HG03457 (cell line): ENCODE measurements around the gene CRTC1.

Experiments
- ATAC-seq: cut with Tn5 transposase; IDR thresholded peaks from one replicate; pipeline ENCODE4 v1.9.1; 2021; ENCODE audit warnings: moderate number of reproducible peaks; ENCODE audit not compliant: unreplicated experiment

The CRTC1 gene

DNA sequence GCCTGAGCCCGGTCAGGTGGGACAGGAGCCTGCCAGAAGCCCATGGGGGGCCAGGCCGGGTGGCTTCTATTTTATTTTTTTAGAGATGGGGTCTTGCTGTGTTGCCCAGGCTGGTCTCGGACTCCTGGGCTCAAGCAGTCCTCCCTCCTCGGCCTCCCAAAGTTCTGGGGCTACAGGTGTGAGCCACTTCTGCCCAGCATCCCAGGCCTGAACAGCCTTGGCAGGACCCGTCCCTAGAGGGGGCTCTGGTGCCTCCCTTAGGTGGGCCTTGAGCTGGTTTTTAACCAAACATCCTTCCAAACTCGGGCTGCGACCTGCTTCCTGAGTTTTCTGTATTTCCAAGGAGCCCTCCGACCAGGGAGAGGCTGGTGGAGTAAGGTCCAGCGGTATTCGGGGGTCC lies 97.2 kb downstream of the CRTC1 start:
- ATAC-seq, result no peak

DNA sequence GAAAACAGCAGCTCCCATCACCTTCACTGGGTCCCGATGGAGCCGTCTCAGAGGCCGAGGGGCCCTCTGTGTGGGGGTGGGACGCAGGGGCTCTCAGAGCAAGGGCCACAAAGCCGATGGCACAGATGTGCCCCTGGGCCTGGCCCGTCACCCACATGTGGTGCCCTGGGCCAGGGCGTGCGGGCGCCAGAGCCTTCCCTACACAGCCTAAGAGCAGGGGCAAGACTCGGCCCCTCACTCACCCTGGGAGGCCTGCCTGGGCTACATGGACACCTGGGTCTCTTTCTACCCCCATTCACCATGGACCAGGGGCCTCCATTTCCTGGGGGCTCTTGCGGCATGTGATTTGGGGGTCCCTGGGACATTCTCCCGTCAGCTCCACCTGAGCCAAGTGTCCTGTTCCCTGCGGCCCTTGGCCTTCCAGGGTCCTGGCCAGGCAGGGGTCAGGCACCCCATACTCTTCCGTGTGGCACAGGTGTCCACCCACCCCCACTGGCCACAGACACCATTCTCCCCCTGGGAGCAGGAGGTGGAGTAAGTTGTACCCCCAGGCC lies 97.6 kb downstream of the CRTC1 start:
- no peak for ATAC-seq

DNA sequence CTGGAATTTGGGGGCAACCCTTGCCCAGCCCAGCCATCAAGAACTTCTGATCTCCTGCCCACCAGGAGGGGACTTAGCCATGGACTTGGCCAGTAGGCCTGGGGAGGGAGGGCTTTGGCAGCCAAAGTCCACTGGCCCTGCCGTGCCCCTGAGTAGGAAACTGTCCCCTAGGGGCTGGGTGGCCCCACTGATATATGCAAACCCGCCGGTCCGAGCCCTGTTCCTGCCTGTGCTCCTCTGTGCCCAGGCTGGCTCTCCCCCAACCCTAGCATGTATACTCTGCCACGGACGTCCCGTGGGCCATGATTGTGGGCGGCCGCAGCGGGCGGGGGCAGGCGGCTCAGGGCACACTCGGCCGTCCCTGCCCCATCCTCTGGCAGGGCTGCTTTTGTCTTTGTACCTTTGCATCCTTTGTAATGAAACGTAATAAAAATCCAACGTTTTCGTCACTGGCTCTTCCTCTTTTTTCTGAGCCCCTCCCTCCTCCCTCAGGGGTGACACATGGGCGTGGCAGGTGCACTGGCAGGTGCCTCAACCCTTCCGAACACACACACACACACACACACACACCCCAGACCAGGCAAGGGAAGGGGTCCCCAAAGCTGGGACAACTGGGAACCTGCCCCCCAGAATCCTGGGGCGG lies 98.5 kb downstream of the CRTC1 start:
- ATAC-seq, result no peak

DNA sequence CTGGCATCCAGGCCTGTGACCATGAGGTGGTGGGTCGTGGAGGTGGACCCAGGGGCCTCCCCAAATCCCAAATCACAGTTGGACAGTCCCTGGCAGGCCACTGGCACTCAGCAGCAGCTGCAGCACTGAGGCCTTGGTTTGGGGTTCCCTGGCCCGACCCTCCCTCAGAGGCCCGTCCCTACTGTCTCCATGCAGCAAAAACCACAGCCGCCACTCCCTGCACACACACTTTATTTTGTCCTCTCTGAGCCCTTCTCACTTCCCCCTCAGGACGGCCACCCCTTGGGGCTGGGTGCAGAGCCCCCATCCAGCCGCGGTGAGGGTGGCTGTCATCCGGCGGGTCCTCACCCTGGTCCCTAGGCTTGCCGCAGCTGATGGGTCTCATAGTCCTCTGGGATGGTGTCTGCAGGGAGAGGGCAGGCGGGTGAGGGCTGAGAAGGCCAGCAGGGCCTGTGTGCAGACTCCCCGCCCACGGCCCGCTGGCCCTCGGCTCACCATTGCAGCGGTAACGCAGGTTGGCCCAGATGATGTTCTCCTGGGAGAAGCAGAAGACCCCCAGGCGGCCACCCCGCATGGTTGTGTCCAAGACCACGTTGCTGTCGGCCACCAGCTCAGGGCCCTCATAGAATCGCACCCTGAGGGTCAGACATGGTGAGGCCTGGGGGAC lies 99.2 kb downstream of the CRTC1 start:
- no peak for ATAC-seq

DNA sequence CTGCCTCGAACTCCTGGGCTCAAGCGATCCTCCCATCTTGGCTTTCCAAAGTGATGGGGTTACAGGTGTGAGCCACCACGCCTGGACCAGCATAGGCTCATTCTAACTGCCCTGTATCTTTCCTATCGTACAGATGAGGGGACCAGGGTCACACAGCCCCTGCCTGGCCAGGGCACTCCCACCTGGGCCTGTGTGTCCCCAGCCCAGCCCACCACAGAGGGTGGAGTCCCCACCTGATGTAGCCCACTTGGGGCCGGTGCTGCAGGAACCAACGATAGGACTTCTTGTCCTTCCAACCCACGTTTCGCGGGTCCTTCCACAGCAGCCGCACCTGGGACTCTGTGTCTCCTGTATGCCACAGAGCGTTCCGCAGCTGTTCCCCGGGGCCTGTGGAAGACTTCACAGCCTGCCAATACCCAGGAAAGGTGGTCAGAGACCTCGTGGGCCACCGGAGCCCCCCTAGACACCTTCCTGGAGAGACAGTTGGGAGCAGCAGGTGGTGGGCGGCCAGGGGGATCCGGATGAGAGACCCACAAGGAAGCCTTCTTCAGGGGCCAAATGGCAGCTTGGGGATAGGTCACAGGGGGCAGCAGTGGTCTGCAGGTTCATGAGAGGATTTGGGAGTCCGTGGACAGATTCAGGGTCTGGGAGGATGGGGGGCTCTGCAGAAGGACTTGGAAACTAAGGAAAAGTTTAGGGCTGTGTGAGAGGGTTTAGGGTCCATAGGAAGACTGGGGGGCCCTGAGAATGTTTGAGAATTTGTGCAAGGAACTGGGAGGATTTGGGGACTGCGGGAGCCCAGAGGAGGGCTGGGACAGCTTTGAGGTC lies 100.7 kb downstream of the CRTC1 start:
- ATAC-seq, result no peak

DNA sequence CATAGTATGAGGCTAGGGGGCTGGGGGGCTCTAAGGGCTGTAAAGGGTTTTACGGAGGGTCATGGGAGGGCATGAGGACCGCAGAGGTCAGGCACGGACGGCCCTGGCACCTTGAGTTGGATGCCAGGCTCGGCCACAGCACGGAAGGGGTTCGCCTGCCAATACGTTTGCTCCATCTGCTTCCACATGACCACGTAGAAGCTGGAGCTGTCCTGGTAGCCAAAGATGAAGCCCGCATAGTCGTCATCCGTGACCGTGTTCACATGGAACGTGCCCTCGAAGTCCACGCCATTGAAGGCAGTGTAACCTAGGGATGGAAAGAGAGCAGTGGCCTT lies 101.3 kb downstream of the CRTC1 start:
- ATAC-seq, result no peak

DNA sequence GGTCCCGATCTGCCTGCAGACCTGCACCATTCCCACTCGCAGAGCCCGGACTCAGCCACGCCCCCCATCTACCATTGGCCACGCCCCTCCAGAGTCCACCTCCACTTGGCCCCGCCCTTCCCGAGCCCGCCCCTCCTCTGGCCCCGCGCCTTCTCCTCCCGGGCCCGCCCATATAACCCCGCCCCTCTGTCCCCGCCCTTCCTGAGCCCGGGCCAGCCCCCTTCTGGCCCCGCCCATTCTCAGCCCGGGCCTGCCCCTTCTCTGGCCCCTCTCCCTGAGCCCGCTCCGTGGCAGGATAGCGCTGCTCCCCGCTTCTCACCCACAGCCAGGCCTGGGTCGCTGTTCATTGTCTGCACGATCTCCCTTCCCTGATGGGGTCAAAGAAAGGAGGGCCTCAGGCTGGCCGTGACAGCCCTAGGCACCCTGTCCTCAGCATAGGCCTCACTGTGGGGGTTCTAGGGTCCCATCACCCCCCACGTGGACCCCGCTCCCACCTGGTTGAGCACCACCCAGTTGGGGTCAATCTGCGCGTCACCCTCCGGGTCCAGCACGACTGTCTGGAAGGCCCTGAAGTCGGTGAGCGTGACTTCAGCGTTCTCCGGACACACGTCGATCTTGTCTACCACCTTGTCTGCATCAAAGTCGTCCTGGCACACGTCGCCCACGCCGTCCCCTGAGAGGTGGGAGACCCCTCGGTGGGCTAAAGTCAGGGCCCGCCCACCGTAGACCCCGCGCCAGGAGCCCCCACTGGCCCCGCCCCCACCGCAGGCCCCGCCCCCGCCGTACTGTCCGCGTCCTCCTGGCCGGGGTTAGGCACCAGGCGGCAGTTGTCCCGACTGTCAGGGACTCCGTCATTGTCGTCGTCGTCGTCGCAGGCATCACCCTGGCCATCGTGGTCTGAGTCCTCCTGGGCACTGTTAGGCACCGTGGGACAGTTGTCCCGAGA lies 102.0 kb downstream of the CRTC1 start:
- no peak for ATAC-seq

DNA sequence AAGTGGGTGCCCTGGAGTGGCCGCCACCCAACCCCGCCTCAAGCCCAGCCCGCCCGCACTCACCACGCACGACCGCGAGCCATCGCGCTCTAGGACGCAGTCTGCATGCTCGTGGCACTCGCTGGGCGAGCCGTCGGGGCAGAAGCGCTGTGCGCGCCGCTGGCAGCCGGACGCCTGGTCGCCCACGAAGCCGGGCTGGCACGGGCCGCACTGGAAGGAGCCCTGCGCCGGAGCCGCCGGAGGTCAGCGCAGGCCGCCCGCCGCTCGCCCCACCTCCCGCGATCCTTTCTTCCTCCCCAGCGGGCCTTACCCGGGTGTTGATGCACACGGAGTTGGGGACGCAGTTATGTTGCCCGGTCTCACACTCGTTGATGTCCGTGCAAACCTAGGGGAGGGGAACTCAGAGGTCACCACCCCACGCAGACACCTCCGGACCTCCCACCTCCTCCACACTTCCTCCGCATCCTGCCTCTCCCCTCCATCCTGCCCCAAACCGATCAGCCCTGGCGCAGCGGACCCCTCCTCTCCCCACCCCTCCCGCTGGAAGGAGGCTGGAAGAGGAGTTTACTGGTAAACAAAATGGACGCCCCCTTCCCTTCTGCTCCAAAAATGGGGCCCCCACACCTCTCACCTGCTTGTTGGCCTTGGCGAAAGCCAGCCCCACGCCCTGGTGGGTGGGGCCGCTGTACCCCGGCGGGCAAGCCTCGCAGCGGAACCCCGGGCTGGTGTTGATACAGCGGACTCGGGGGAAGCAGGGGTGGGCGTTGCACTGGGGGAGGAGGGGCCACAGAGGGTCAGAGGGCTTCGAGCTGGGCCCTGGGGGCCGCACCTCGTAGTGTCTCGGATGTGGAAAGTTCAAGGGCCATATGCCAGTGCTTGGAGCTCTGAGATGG lies 105.3 kb downstream of the CRTC1 start:
- ATAC-seq, result no peak

DNA sequence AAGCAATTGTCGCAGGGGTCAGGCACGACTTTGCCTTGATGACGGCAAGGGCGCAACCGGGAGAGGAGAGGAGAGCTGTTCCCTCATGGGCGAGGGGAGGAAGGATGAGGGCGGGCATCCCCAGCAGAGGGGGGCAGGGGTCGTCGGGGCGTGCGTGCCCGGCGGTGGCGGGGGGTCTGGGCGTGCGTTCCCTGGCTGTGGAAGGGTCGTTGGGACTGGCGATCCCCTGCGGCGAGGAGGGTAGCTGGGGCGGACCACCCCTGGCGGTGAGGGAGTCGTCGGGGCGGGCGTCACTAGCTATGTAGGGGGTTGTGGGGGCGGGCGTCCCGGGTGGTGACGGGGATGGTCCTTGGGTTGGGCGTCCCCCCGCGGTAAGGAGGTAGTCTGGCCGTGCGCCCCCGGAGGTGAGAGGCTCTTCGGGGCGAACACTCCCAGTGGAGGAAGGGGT lies 106.0 kb downstream of the CRTC1 start:
- no peak for ATAC-seq

DNA sequence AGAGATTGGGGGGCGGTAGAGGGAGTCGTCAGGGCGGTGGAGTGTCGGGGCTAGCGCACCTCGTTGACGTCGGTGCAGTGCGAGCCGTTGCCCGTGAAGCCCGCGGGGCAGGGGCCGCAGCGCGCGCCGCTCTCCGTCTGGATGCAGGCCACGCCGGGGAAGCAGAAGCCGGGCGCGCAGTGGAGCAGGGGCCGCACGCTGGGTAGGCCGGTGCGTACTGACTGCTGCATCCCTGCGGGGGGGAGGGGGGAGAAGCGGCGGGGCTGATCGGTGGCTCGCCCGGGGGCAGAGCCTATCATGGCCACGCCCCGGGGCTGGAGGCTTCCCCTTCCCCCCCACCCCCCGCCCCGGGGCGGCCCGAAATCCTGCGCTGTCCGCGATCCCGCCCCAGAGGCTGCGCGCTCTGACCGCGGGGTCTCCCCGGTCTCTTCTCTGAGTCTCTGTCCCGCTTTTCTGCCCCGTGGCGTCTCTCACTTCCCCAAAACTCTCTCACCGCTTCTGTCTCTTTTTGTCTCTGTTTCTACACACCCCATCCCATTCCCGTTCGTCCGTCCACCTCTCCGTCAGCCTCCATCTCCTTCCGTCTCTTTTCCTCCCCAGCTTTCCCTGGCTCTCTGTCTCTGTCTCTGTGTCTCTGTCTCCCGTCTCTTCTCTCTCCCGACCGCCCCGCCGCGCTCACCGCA lies 106.5 kb downstream of the CRTC1 start:
- ATAC-seq, result no peak

DNA sequence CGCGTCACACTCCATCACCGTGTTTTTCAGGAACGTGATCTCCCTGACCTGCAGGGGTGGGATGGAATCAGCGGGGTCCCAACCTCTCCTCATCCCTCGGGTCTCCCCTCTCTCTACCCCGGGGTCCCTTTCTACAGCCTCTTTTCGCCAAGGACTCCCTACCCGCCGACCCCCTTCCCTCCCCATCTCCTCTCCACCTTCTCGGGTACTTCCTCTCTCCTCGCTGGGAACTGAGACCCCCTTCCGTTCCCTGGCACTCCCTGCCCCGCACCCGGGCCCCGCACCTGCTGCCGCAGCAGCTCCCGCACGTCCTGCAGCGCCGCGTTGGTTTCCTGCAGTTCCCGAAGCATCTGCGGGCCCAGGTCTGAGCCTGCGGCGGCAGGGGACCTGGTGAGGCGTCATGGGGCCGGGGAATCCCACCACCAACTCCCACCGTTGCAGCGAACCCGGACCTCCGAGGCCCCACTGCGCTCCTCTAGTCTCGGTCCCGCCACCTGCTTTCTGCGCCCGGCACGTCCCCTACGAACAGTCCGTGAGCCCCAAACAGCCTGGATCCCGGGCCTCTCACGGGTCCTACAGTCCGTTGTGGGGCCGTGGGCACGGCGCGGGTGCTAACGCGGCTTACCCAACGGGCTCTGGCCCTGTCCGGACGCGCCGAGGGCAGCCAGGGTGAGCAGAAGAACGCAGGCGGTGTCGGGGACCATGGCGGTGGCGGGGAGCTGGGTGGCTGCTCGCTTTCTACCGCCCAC lies 107.3 kb downstream of the CRTC1 start, which contains the start of gene COMP:
COMP (minus strand) TSS at position 740 of the 749 bp plus-strand sequence; CDS start at position 704, 36 bp downstream.
- no peak for ATAC-seq

DNA sequence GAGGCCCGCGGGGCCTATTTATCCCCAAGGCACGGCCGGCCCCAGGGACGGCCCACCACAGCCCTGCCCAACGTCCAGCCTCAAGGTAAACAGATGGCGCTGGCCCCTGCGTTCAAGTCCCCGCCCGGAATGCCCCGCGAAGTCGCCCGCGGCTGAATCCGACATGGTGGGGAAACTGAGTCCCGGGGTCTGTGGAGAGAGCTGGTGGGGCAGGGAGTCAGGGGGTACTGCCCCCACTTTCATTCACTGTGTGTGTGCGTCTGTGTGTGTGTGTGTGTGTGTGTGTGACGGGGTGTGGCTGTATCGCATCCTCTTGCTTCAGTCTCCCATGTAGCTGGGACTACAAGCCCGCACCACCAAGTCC lies 107.8 kb downstream of the CRTC1 start:
- no peak for ATAC-seq

DNA sequence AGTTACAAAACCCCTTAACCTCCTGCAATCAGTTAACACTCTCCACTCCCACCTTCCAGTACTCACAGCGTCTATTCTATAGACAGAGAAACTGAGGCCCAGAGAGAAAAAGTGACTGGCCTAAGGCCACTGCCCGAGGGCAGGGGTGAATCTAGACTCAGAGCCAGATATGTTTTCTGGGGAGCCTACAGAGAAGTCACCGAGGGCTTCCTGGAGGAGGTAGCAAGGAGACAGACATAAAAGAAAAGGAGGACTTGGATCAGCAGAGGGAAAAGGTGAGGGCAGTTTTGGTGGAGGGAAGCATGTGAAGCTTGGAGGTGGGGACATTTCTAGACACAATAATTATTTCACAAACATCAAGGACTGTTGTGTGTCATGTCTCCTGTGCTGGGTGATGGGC lies 109.2 kb downstream of the CRTC1 start:
- no peak for ATAC-seq

DNA sequence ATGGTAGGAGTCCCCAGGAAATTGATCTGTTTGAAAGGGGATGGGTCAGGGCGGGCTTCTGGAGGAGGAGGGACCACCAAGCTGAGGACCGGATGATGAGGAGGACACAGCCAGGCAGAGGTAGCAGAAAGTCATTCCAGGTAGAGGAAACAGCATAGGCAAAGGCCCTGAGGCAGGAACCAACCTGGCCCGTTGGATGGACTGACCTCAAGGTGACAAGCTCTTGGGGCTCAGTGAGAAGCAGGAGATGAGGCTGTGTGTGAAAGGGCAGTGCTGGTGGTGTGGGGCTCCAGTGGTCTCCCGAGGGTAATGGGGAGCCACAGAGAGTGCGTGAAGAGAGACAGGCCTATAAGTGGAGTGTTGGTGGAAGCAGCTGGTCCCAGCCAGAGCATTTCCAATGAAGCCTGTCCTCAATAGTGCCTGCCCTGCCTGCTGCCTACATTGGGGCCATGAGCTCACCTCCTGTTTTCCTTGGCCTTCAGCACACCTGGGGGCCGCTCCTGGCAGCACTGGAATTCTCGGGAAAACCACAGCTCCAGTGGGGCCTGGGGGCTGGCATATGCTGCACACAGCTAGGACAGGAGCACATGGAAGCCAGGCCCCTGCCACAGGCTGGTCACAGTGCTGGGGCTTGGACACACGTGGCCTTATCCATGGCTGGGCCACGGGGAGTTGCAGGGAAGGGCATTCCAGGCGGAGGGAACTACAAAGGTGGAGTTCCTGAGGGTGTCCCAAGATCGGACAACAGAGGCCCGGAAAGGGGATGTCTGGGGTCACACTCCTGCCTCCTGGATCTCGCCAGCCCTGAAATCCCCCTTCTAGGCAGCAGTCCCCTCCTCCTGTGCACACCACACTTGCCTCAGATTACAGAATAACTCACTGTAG lies 109.9 kb downstream of the CRTC1 start:
- ATAC-seq, result no peak

DNA sequence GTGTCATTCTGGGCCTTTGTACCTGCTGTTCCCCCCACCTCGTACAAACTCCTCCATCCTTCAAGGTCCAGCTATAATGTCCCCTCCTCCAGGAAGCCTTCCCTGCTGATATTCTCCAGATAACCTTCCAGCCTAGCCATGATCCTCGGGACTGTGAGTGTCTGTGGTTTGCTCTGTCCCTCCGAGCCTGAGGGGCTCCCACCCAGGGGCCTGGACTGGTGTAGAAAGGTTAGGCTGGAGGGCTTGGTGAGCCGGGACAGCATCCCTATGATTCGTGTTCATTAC lies 110.5 kb downstream of the CRTC1 start:
- ATAC-seq, result no peak

DNA sequence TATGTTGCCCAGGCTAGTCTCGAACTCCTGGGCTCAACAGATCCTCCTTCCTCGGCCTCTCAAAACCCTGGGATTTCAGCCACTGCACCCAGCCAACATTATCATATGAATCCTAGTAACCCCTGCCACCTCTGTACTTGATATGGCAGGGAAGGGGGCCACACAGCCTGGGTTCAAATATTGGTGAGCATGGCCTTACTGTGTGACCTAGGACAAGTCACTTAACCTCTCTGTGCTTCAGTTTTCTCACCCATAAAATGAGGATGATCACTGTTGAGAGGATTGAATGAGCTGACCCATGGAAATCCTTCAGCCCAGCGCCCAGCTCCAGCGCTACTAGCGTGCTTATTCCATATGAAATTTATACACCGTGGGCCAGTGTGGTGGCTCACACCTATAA lies 111.2 kb downstream of the CRTC1 start:
- ATAC-seq, result no peak

DNA sequence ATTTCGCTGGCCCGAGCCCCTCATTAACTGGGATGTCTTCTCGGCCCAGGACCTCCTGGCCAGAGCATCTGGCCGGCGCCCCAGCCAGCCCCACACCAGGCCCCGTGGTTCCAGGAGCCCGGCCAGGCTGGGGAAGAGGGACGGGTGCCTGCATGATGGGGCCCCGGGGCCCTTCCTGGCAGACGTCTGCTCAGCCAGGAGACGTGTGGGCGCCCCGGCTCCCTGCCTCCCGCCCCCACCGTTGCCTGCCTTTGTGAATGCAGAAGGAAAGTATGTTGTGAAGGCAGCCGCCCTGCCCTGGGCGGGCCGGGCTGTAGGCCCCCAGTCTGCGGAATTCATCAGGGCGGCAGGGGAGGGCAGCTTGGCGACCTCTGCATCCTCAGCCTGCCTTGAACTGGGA lies 112.1 kb downstream of the CRTC1 start:
- no peak for ATAC-seq

DNA sequence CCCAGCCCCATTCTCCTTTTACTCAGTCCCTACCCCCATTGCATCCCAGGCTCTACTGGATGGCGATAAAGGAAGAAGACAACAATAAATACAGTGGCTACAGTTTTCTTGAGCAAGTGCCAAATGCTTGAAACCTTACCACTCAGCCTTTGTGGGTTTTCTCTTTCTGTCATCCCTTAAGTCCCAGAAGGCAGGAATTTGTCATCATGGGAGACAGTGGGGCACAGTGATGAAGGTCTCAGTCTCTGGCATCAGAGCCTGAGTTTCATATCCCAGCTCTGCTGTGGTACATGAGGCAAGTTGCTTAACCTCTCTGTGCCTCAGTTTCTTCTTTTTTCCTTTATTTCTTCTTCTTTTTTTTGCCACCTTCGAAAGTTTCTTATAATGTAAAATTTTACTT lies 112.8 kb downstream of the CRTC1 start:
- ATAC-seq, result no peak
